GM13976 (cell line): Measurements from ENCODE around the gene GALNT18.
A peak's percentile ranks its signal among the peaks of the same experiment; 100 is the strongest.

Experiments used
- DNase-seq: peaks from one replicate; pipeline ENCODE4 v3.0.0; 2012; ENCODE audit warnings: low spot score
- in situ Hi-C: fragments of 300-500 bp; cut with MboI; formaldehyde crosslinking; loops from one replicate; pipeline ENCODE4 v1.12.0; 2022; ENCODE audit warnings: low sequenced_read_pairs, mixed read lengths, inconsistent platforms; ENCODE audit not compliant: unreplicated experiment
- TF ChIP-seq, protein P1 (sequence below): IDR thresholded peaks from 2 replicates; pipeline ENCODE4 v1.5.1; 2012; ENCODE audit warnings: borderline replicate concordance, mild to moderate bottlenecking; ENCODE audit not compliant: insufficient read depth; ENCODE audit errors: extremely low read depth, missing control alignments, control extremely low read depth

GALNT18 gene

GRCh38 chr11:11236498-11237059, 385.2 kb downstream of the GALNT18 start:
- no peak for DNase-seq
- in situ Hi-C loops, result no loop called here
- TF ChIP-seq, protein P1, sequence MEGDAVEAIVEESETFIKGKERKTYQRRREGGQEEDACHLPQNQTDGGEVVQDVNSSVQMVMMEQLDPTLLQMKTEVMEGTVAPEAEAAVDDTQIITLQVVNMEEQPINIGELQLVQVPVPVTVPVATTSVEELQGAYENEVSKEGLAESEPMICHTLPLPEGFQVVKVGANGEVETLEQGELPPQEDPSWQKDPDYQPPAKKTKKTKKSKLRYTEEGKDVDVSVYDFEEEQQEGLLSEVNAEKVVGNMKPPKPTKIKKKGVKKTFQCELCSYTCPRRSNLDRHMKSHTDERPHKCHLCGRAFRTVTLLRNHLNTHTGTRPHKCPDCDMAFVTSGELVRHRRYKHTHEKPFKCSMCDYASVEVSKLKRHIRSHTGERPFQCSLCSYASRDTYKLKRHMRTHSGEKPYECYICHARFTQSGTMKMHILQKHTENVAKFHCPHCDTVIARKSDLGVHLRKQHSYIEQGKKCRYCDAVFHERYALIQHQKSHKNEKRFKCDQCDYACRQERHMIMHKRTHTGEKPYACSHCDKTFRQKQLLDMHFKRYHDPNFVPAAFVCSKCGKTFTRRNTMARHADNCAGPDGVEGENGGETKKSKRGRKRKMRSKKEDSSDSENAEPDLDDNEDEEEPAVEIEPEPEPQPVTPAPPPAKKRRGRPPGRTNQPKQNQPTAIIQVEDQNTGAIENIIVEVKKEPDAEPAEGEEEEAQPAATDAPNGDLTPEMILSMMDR, result no peak

- TF ChIP-seq, protein P1, result no peak
- in situ Hi-C loops, result no loop called here
- no peak for DNase-seq
Measured at GRCh38 chr11:11231763-11232162, 390.0 kb downstream of the GALNT18 start.

GRCh38 chr11:11230802-11231562, 390.8 kb downstream of the GALNT18 start:
- TF ChIP-seq, protein P1, result peak; percentile 23
- peak; percentile 40 for DNase-seq

GRCh38 chr11:11230087-11230486, 391.7 kb downstream of the GALNT18 start:
- DNase-seq, result no peak
- TF ChIP-seq, protein P1, result no peak
- in situ Hi-C loops, result no loop called here

More at GRCh38 chr11:11230802-11231562, 390.8 kb downstream of the GALNT18 start:
- in situ Hi-C loops, result no loop called here

DNA sequence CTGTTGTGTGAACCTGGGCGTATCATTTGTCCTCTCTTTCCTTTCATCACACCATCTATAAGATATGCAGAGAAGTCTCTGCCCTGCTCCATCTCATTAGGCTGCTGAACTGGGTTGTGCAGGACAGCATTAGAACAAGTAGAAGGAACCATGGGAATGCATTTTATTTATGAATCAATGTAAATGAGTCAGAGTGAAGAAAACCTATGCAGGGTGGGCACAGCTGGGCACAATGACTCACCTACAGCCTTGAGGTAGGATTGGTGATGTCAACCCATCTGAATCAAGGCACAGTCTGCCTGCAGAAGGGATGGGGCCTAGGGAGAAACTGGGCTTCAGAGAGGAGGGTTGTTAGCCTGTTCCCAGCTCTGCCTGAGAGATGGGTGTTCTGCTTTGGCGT, 392.2 kb downstream of the GALNT18 start:
- in situ Hi-C loops, result no loop called here
- TF ChIP-seq, protein P1, result no peak
- DNase-seq, result no peak

GRCh38 chr11:11227296-11228085, 394.3 kb downstream of the GALNT18 start:
- DNase-seq, result no peak
- in situ Hi-C loops, result no loop called here
- TF ChIP-seq, protein P1, result no peak
